Measurements from ENCODE around the gene PKHD1. TPM values are rescaled to one million over a fixed set of nuclear protein-coding genes. Genes with fewer than 3 reads are reported as not detected.

Gene PKHD1
- total RNA-seq, 1 donor: not detected

DNA sequence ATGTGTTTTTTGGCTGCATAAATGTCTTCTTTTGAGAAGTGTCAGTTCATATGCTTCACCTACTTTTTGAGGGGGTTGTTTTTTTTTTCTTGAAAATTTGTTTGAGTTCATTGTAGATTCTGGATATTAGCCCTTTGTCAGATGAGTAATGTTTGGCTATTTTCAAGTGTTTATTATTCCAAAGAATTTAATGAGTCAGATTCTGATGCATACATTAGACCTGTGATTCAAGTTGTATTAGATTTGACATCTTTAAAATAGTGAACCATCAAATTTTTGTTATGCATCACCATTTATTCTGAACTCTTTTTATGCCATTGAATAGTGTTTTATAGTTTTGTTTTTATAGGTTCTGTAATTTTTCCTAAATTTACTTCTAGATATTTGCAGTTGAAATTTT, 319.3 kb downstream of the PKHD1 start:
- DNase-seq (ENCODE audit: low read depth): no peak
- TF ChIP-seq CTCF (IDR thresholded peaks at IDR 0.05; ENCODE audit: insufficient read depth, low read length): no peak
- H3K4me3 ChIP-seq (ENCODE audit: low read depth, low read length): no peak overlapping the region

- TF ChIP-seq CTCF (IDR thresholded peaks at IDR 0.05; ENCODE audit: insufficient read depth, low read length): no peak
- no peak for DNase-seq (ENCODE audit: low read depth)
- no peak overlapping the region for H3K4me3 ChIP-seq (ENCODE audit: low read depth, low read length)
Observed at GRCh38 chr6:51765230-51765629, 322.2 kb downstream of the PKHD1 start.

DNA sequence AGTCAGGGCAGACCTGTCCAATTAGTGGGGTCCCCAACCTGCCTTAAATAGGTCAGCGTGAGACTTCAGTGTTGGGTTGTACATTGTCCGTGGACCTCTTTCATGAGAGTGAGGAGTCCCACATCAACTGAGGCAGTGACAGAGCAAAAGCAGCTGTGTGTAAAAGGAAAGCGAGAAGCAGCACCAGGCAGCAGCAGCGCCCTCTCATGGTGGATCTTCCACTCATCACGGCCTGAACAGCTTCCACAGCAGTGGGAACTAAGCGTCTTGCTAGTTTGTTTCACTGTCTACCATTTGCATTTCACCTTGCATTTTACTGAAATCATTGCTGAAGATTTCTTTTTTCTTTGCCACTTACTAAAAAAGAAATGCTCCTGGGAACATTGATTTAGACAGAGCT, 333.8 kb downstream of the PKHD1 start:
- H3K4me3 ChIP-seq (ENCODE audit: low read depth, low read length): no peak overlapping the region
- DNase-seq (ENCODE audit: low read depth): no peak
- no peak for TF ChIP-seq CTCF (IDR thresholded peaks at IDR 0.05; ENCODE audit: insufficient read depth, low read length)

GRCh38 chr6:51743999-51744398, 343.4 kb downstream of the PKHD1 start:
- no peak for TF ChIP-seq CTCF (IDR thresholded peaks at IDR 0.05; ENCODE audit: insufficient read depth, low read length)
- H3K4me3 ChIP-seq (ENCODE audit: low read depth, low read length): no peak overlapping the region
- no peak for DNase-seq (ENCODE audit: low read depth)

GRCh38 chr6:51740658-51741057, 346.8 kb downstream of the PKHD1 start:
- no peak for TF ChIP-seq CTCF (IDR thresholded peaks at IDR 0.05; ENCODE audit: insufficient read depth, low read length)
- DNase-seq (ENCODE audit: low read depth): no peak
- H3K4me3 ChIP-seq (ENCODE audit: low read depth, low read length): no peak overlapping the region

- no peak for TF ChIP-seq CTCF (IDR thresholded peaks at IDR 0.05; ENCODE audit: insufficient read depth, low read length)
- no peak for DNase-seq (ENCODE audit: low read depth)
Observed at GRCh38 chr6:51738614-51739013, 348.8 kb downstream of the PKHD1 start.

GRCh38 chr6:51737580-51738360, 349.6 kb downstream of the PKHD1 start:
- H3K4me3 ChIP-seq (ENCODE audit: low read depth, low read length): no peak overlapping the region
- TF ChIP-seq CTCF (IDR thresholded peaks at IDR 0.05; ENCODE audit: insufficient read depth, low read length): no peak
- DNase-seq (ENCODE audit: low read depth): no peak

More at GRCh38 chr6:51738614-51739013, 348.8 kb downstream of the PKHD1 start:
- no peak overlapping the region for H3K4me3 ChIP-seq (ENCODE audit: low read depth, low read length)

All from fibroblast of the aortic adventitia (primary cell).